GM23338 (cell line): ENCODE measurements around the gene H2BK1. TPM values are rescaled to one million over a fixed set of nuclear protein-coding genes. Genes with fewer than 3 reads are reported as not detected.

ENCODE experiments used
- ATAC-seq: fragments of 200-7000 bp; cut with Tn5 transposase; 3 replicates; pipeline ENCODE4 v1.9.1; 2020
- DNase-seq: peaks from one replicate; pipeline ENCODE4 v3.0.0-alpha.2; 2015; ENCODE audit warnings: low spot score
- H2AFZ ChIP-seq: fragments of 200-600 bp; sonication (generic); 2 replicates; pipeline ENCODE4 v1.8.0; 2016; ENCODE audit warnings: antibody characterized with exemption, mild to moderate bottlenecking, moderate library complexity
- H3F3A ChIP-seq: fragments of 200-600 bp; sonication (generic); replicated peaks from 2 replicates; pipeline ENCODE4 v1.8.0; 2017; ENCODE audit warnings: antibody characterized with exemption, mixed run types, low read depth
- H3K27ac ChIP-seq: fragments of 200-600 bp; sonication (generic); 2 replicates; pipeline ENCODE4 v1.6.1; 2016; ENCODE audit warnings: low read depth
- H3K27me3 ChIP-seq: fragments of 200-600 bp; sonication (generic); 2 replicates; pipeline ENCODE4 v1.8.0; 2016; ENCODE audit warnings: mild to moderate bottlenecking, mixed run types, moderate library complexity; ENCODE audit not compliant: insufficient read depth
- H3K36me3 ChIP-seq: fragments of 200-600 bp; sonication (generic); 2 replicates; pipeline ENCODE4 v1.8.0; 2016; ENCODE audit warnings: mild to moderate bottlenecking; ENCODE audit not compliant: insufficient read depth
- H3K4me1 ChIP-seq: fragments of 200-600 bp; sonication (generic); 2 replicates; pipeline ENCODE4 v1.8.0; 2016; ENCODE audit warnings: mild to moderate bottlenecking, moderate library complexity; ENCODE audit not compliant: insufficient read depth
- H3K4me2 ChIP-seq: fragments of 200-600 bp; sonication (generic); 2 replicates; pipeline ENCODE4 v1.7.1; 2017; ENCODE audit warnings: mixed run types
- H3K4me3 ChIP-seq: fragments of 200-600 bp; sonication (generic); 2 replicates; pipeline ENCODE4 v1.6.1; 2016; ENCODE audit warnings: mixed run types
- H3K79me2 ChIP-seq: fragments of 200-600 bp; sonication (generic); replicated peaks from 2 replicates; pipeline ENCODE4 v1.8.0; 2017; ENCODE audit warnings: mild to moderate bottlenecking; ENCODE audit not compliant: insufficient read depth
- H3K9me2 ChIP-seq: fragments of 200-600 bp; sonication (generic); 2 replicates; pipeline ENCODE4 v1.8.0; 2017; ENCODE audit not compliant: insufficient read depth
- H4K20me1 ChIP-seq: fragments of 200-600 bp; sonication (generic); replicated peaks from 2 replicates; pipeline ENCODE4 v1.8.0; 2017; ENCODE audit warnings: mild to moderate bottlenecking; ENCODE audit not compliant: insufficient read depth
- H3K27ac Mint-ChIP-seq: 2 replicates; pipeline ENCODE4 v1.8.0; 2020; ENCODE audit warnings: inconsistent platforms, mild to moderate bottlenecking, moderate library complexity, mixed read lengths
- H3K27me3 Mint-ChIP-seq: 3 replicates; pipeline ENCODE4 v1.8.0; 2022; ENCODE audit warnings: low read depth, mild to moderate bottlenecking, moderate library complexity, mixed read lengths, inconsistent platforms; ENCODE audit not compliant: insufficient read depth, poor library complexity
- H3K36me3 Mint-ChIP-seq: 3 replicates; pipeline ENCODE4 v1.8.0; 2021; ENCODE audit warnings: low read depth, mild to moderate bottlenecking, inconsistent platforms, moderate library complexity, mixed read lengths
- H3K4me1 Mint-ChIP-seq: 3 replicates; pipeline ENCODE4 v1.8.0; 2020; ENCODE audit warnings: mild to moderate bottlenecking, inconsistent platforms, mixed read lengths
- H3K4me3 Mint-ChIP-seq: 3 replicates; pipeline ENCODE4 v1.8.0; 2021; ENCODE audit warnings: moderate library complexity, mild to moderate bottlenecking, inconsistent platforms, mixed read lengths
- H3K9me3 Mint-ChIP-seq: 3 replicates; pipeline ENCODE4 v1.8.0; 2020; ENCODE audit warnings: moderate library complexity, mild to moderate bottlenecking, inconsistent platforms, mixed read lengths
- CREB1 ChIP-seq: fragments of 250-450 bp; sonication (Bioruptor Pico); IDR thresholded peaks from 2 replicates; pipeline ENCODE4 v1.5.0; 2020; ENCODE audit warnings: low read depth, mild to moderate bottlenecking, moderate library complexity
- CTCF ChIP-seq, 2 experiments: fragments of 200-600 bp in 1 of 2; sonication (generic) in 1 of 2; conservative IDR thresholded peaks; 2 replicates each; pipeline versions ENCODE4 v1.5.1 to v1.6.1; 2016 to 2017; ENCODE audit warnings: antibody characterized with exemption in 2 of 2, low read depth in 2 of 2, mild to moderate bottlenecking in 2 of 2, moderate library complexity in 1 of 2
- EZH2 ChIP-seq: fragments of 200-600 bp; sonication (generic); IDR thresholded peaks from one replicate; pipeline ENCODE4 v1.8.0; 2017; ENCODE audit warnings: antibody characterized with exemption, mild to moderate bottlenecking, low read depth; ENCODE audit not compliant: unreplicated experiment
- NANOG ChIP-seq: IDR thresholded peaks from 2 replicates; pipeline ENCODE4 v1.6.1; 2016; ENCODE audit warnings: antibody characterized with exemption, borderline replicate concordance
- POLR2AphosphoS5 ChIP-seq: IDR thresholded peaks from 2 replicates; pipeline ENCODE4 v1.6.1; 2016; ENCODE audit warnings: antibody characterized with exemption, low read depth
- REST ChIP-seq: IDR thresholded peaks from one replicate; pipeline ENCODE4 v1.6.1; 2018; ENCODE audit warnings: antibody characterized with exemption; ENCODE audit not compliant: unreplicated experiment
- ZNF114 ChIP-seq: fragments of 250-450 bp; sonication (Bioruptor Pico); IDR thresholded peaks from 2 replicates; pipeline ENCODE4 v1.5.0; 2020; ENCODE audit warnings: mild to moderate bottlenecking, moderate library complexity
- ZNF331 ChIP-seq: fragments of 250-450 bp; sonication (Bioruptor Pico); IDR thresholded peaks from 2 replicates; pipeline ENCODE4 v1.5.0; 2020; ENCODE audit warnings: low read depth, mild to moderate bottlenecking, moderate library complexity
- ZNF462 ChIP-seq: fragments of 250-450 bp; sonication (Bioruptor Pico); IDR thresholded peaks from 2 replicates; pipeline ENCODE4 v1.5.0; 2020; ENCODE audit warnings: mild to moderate bottlenecking, moderate library complexity
- polyA plus RNA-seq: library from polyadenylated mRNA; unstranded; fragments of >200 nt; fragmentation: Nextera tagmentation; extraction: Ambion mirVana; gene quantifications from 2 replicates; pipeline ENCODE4 v1.2.1, GENCODE V29; 2016
- total RNA-seq: library from RNA; depleted of rRNA; stranded (reverse); fragments of >200 nt; shearing (Covaris generic); gene quantifications from 2 replicates; pipeline ENCODE4 v1.2.3, GENCODE V29; 2014

H2BK1 gene
- total and polyA plus RNA-seq, 2 experiments from 2014 or later: not detected

- Histone ChIP-seq H3K9me2 (no peaks in the 10 kb centered on the region), H2AFZ (no peak overlapping the region), H3F3A (no peaks in the 10 kb centered on the region), H3K4me1 (peaks cover 2% of the 10 kb centered on the region; the same call in 1 of the 2 replicates), H4K20me1 (no peaks in the 10 kb centered on the region), H3K4me2 (no peak overlapping the region), H3K4me3 (no peak overlapping the region), H3K27me3 (no peaks in the 10 kb centered on the region), H3K36me3 (no peaks in the 10 kb centered on the region), H3K27ac (no peak overlapping the region), H3K79me2 (no peaks in the 10 kb centered on the region)
- Mint-ChIP-seq H3K27ac (no peak overlapping the region), H3K4me1 (peaks cover 5% of the 10 kb centered on the region; the same call in 1 of the 3 replicates), H3K27me3 (peaks cover 2% of the 10 kb centered on the region), H3K36me3 (no peaks in the 10 kb centered on the region), H3K9me3 (no peaks in the 10 kb centered on the region), H3K4me3 (no peak overlapping the region)
- ATAC-seq (peak; percentile 55), DNase-seq (peak; percentile 43)
- no peak for TF ChIP-seq REST
- peak in 1 of 2 experiments; percentile 38; a peak in 1 of 4 replicates for TF ChIP-seq CTCF (conservative IDR thresholded peaks at IDR 0.05; ENCODE audit: low read depth in 2 of 2)
Measured at GRCh38 chr7:151195616-151196450, 14.5 kb downstream of the H2BK1 start.

GRCh38 chr7:151194188-151194587 is 16.1 kb downstream of the H2BK1 start:
- TF ChIP-seq CREB1 (CRISPR knock-in tag): no peak
- no peak for TF ChIP-seq NANOG
- TF ChIP-seq ZNF114 (CRISPR knock-in tag): no peak
- no peak for TF ChIP-seq EZH2
- no peak for TF ChIP-seq ZNF331
- no peak for TF ChIP-seq POLR2AphosphoS5
- TF ChIP-seq ZNF462 (CRISPR knock-in tag): no peak
- Histone ChIP-seq H3K79me2 (no peaks in the 10 kb centered on the region), H3K4me3 (no peak overlapping the region), H3K27ac (no peak overlapping the region), H3K27me3 (no peaks in the 10 kb centered on the region), H4K20me1 (no peaks in the 10 kb centered on the region), H3K9me2 (no peaks in the 10 kb centered on the region), H3K4me1 (peaks cover 2% of the 10 kb centered on the region; the same call in 1 of the 2 replicates), H3K4me2 (no peak overlapping the region), H3F3A (no peaks in the 10 kb centered on the region), H2AFZ (no peak overlapping the region), H3K36me3 (no peaks in the 10 kb centered on the region)
- peaks cover under 1% of the 10 kb centered on the region; the same call in 1 of the 3 replicates for H3K4me1 Mint-ChIP-seq
- H3K9me3 Mint-ChIP-seq: no peaks in the 10 kb centered on the region
- H3K4me3 Mint-ChIP-seq: no peak overlapping the region
- ATAC-seq: no peak
- no peak for DNase-seq
- no peak overlapping the region for H3K27ac Mint-ChIP-seq
- H3K27me3 Mint-ChIP-seq: no peaks in the 10 kb centered on the region
- no peaks in the 10 kb centered on the region for H3K36me3 Mint-ChIP-seq
